K562 (cell line): ENCODE measurements around the gene CDK14.

Experiments used
- ETV6 ChIP-seq, 3 experiments: fragments of 150-350 bp in 1 of 3; sonication (generic) in 1 of 3; formaldehyde crosslinking in 1 of 3; IDR thresholded peaks; 2 replicates each; pipeline versions ENCODE4 v1.6.1 to v1.8.0; 2014 to 2022; ENCODE audit warnings: borderline replicate concordance in 2 of 3, low read depth in 2 of 3, antibody characterized with exemption in 1 of 3, low read length in 1 of 3, mild to moderate bottlenecking in 1 of 3, missing genetic modification reagents in 1 of 3
- MEF2D ChIP-seq: conservative IDR thresholded peaks from 2 replicates; pipeline ENCODE4 v1.6.1; 2016; ENCODE audit warnings: low read depth, missing genetic modification characterization, missing compliant biosample characterization
- POLR2A ChIP-seq: fragments of 450-650 bp; conservative IDR thresholded peaks from 2 replicates; pipeline ENCODE4 v1.6.1; 2016
- TARDBP ChIP-seq: fragments of 450-650 bp; IDR thresholded peaks from 2 replicates; pipeline ENCODE4 v1.6.1; 2016
- TF ChIP-seq, protein P1 (sequence below), 3 experiments: IDR thresholded peaks in 2 of 3; conservative IDR thresholded peaks in 1 of 3; 2 replicates each; pipeline ENCODE4 v1.5.1; 2011 to 2012; ENCODE audit warnings: low read length in 3 of 3, mild to moderate bottlenecking in 3 of 3, control low read depth in 2 of 3, improper control_type of control experiment in 1 of 3, inconsistent platforms in 1 of 3, low read depth in 1 of 3, mixed read lengths in 1 of 3, moderate library complexity in 1 of 3; ENCODE audit not compliant: insufficient read depth in 2 of 3

DNA sequence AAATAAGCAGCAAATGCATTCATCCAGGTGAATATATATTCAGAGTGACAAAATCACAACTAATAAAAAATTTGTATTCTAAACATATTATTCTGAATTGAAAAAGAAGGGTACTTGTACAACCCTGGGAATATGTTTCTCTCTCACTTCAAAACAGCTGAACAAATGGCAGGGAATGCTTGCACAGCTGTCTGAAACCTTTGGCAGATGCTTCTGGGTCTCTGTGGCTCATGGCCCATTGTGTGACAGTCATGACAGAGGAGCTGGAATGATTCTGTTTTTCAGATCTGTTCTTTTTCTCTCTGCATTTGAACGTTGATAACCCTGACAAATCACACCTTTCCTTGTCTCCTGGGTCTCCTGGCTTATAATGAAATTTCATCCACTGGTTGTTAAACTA lies 392.4 kb downstream of the CDK14 start:
- TF ChIP-seq, protein P1, sequence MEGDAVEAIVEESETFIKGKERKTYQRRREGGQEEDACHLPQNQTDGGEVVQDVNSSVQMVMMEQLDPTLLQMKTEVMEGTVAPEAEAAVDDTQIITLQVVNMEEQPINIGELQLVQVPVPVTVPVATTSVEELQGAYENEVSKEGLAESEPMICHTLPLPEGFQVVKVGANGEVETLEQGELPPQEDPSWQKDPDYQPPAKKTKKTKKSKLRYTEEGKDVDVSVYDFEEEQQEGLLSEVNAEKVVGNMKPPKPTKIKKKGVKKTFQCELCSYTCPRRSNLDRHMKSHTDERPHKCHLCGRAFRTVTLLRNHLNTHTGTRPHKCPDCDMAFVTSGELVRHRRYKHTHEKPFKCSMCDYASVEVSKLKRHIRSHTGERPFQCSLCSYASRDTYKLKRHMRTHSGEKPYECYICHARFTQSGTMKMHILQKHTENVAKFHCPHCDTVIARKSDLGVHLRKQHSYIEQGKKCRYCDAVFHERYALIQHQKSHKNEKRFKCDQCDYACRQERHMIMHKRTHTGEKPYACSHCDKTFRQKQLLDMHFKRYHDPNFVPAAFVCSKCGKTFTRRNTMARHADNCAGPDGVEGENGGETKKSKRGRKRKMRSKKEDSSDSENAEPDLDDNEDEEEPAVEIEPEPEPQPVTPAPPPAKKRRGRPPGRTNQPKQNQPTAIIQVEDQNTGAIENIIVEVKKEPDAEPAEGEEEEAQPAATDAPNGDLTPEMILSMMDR (IDR thresholded peaks at IDR 0.05 in 2 of 3, conservative IDR thresholded peaks at IDR 0.05 in 1 of 3; ENCODE audit: insufficient read depth in 2 of 3, low read depth in 1 of 3, low read length in 3 of 3), result no peak
- TF ChIP-seq MEF2D (tag), result no peak
- no peak for TF ChIP-seq POLR2A
- no peak for TF ChIP-seq ETV6 (IDR thresholded peaks at IDR 0.05; ENCODE audit: borderline replicate concordance in 1 of 2, low read depth in 2 of 2, low read length in 1 of 2)
- TF ChIP-seq ETV6 (CRISPR knock-in tag; IDR thresholded peaks at IDR 0.05; ENCODE audit: borderline replicate concordance), result no peak
- no peak for TF ChIP-seq TARDBP
